GM20000 (cell line): ENCODE data around the gene HAAO.

ENCODE experiments used
- DNase-seq: peaks from one replicate; pipeline ENCODE4 v3.0.0; 2012; ENCODE audit warnings: low spot score
- TF ChIP-seq, protein P1 (sequence below): IDR thresholded peaks from 2 replicates; pipeline ENCODE4 v1.5.1; 2012; ENCODE audit warnings: mild to moderate bottlenecking, control low read depth; ENCODE audit errors: extremely low read depth, missing control alignments

The HAAO gene

DNA sequence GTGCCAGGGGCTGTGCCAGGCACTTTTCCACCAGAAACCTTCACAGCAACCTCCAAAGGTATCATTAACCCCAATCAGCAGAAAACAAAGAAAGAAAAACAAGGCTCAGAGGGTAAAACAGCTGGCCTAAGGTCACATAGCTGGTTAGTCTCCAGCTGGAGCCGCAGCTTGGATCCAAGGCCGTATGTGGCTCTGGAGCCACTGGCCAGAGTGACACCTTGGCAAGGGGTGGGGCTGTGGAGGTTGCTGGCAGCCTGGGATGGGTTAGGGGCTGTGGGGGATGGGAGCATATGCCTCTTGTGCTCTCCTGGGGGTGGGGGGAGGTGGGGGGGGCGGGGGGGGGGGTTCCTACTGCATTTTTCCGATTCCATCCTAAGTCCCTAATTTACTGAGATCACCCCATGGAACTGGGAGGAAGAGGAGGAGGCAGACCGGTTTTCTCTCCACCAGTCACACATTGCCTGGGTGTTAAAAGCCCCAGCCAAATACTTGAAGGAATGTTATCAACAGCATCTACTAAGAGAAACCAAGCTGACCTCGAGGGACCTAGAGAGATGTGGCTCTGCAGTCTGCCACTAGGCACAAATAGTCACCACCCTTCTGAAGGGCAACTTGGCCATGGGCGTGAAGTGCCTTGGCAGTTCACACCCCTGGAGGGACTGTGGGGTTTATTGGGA, 8.0 kb downstream of the HAAO start:
- DNase-seq: no peak
- TF ChIP-seq, protein P1, sequence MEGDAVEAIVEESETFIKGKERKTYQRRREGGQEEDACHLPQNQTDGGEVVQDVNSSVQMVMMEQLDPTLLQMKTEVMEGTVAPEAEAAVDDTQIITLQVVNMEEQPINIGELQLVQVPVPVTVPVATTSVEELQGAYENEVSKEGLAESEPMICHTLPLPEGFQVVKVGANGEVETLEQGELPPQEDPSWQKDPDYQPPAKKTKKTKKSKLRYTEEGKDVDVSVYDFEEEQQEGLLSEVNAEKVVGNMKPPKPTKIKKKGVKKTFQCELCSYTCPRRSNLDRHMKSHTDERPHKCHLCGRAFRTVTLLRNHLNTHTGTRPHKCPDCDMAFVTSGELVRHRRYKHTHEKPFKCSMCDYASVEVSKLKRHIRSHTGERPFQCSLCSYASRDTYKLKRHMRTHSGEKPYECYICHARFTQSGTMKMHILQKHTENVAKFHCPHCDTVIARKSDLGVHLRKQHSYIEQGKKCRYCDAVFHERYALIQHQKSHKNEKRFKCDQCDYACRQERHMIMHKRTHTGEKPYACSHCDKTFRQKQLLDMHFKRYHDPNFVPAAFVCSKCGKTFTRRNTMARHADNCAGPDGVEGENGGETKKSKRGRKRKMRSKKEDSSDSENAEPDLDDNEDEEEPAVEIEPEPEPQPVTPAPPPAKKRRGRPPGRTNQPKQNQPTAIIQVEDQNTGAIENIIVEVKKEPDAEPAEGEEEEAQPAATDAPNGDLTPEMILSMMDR: no peak

DNA sequence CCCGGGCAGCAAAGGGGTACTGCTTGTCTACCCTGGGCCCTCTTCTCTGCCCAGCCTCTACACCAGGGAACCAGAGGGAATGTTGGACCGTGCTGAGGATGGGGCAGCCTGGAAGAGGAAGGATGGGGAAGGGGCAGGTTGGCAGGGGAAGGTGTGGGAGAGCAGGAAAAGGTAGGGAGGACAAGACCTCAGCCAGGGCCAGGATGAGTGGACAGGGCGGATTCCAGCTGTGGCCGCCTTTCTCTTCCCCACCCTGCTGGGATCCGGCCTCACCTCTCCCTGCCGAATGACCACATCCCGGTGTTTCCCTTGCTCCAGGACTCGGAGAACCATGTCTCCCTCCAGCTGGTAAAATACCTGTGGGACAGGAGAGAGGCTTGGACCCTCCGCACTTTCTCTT, 8.9 kb downstream of the HAAO start:
- DNase-seq: no peak
- TF ChIP-seq, protein P1: no peak

DNA sequence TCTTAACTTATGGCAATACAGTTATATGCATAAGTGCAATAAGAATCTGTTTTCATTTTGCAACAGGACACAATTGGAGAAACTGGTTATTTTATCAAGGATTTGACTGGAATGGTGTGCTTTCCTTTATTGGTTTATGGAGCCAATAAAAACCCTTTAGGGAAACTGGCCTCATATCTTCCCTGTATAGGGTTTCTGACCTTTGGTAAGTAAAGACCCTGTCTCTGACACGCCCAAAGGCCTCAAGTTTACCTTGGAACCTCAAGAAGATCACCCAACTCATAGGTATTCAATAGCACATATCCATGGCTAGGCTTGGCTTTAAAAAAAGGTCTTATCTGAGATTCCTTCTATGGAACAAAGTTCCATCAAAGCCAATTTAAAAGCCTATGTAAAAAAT, 11.2 kb downstream of the HAAO start:
- TF ChIP-seq, protein P1: no peak
- no peak for DNase-seq

DNA sequence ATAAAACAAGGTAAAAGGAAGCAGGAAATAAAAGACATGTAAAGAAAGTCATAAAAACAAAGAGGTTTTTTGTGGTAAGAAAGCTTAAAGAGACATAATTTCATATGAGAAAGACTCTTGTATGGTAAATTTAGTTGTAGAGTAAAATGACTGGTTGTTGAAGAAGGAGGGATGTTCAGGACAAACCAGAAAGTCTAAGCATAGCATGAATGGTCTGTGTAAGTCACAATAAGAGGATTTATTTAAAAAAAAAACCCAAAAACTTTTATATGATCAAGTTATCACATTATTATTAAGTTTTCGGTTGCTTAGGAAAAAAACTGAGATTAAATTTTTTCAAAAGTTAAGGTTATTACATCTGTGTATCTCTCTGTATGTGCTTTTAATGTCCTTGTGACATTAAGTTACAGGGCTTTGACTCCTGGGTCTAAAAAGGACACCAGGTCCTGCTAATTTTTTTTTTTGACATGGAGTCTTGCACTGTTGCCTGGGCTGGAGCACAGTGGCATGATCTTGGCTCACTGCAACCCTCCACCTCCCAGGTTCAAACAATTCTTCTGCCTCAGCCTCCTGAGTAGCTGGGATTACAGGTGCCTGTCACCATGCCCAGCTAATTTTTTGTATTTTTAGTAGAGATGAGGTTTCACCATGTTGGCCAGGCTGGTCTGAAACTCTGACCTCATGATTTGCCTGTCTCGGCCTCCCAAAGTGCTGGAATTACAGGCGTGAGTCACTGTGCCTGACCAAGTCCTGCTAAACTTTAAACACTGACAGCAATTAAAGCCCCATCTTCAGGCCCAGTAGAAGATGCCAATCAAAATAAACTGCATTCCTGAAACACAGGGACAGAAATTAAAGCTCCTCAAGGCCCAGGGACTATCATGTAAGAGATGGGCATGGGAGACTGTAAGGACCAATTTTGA, 14.2 kb downstream of the HAAO start:
- DNase-seq: no peak
- TF ChIP-seq, protein P1: no peak

DNA sequence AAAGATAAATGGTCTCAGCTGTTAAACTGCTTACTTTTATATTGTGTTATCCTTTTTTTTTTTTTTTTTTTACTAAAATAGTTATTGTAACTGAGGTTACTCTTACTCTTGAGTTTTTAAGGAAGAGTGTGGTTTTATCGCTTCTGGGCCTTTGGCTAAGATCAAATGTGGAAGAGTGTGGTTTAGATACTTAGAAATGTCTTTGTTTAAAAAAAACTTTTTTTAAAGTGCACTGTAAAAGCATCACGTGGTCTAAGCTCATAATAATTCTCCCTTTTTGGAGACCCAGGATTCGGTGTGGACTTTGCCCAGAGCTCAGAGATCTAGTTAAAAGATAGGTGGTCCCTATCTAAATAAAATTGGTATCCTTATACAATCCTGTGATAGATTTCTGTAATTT, 16.6 kb downstream of the HAAO start:
- TF ChIP-seq, protein P1: no peak
- no peak for DNase-seq

DNA sequence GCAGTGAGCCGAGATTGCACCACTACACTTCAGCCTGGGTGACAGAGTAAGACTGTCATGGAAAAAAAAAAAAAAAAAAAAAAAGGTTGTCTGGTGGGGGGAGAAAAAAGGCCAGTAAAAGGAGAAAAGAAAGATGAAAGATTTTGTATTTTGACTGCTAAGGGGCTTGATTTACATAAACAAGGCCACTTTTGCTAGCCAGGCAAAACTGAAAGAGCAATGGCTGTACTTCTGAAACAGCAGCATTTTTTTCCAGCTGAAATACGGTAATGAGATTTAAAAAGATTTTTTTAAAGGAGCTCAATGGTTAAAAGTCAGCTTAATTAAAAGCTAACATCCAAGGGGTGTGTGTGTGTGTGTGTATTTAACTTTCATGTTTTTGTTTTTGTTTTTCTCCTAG, 17.2 kb downstream of the HAAO start:
- no peak for DNase-seq
- TF ChIP-seq, protein P1: no peak

DNA sequence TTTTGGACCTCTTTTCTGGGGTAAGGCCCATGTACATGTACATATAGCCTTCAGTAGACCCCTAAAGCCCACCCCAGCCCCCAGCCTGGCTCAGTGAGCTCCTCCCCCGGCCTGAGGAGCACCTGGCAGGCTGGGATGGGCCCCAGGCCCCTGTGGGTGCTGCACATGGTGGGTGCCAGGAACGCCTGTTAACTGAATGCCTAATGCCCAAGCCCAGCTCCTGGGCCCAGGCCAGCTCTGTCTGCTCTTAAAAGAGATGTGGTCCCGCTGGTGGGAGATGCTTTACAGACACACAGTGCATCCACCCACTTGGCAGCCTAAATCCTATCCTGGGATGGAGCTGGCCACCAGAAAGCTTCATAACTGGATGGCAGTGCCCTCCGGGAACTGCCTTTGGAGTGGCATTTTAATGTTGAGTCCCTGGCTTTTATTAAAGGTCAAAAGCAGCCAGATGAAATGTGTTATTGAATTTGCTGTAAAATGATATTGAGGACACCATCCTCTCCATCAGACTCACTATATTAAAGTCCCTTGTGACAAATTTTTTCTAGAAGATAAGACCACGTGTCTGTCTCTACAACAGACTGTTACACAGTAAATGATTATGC, 20.7 kb downstream of the HAAO start:
- TF ChIP-seq, protein P1: no peak

More for the DNA sequence above, 20.7 kb downstream of the HAAO start:
- DNase-seq: no peak
